Measurements from ENCODE around the gene ODAD4.
A peak's percentile ranks its signal among the peaks of the same experiment; 100 is the strongest.
"Not testable (repeated sequence)": the region's sequence is repeated elsewhere in the genome, so short reads cannot be mapped to it uniquely, and the experiment has no call there.

ODAD4 gene

GRCh38 chr17:41914358-41914766 is 16.1 kb upstream of the ODAD4 start:
- DNase-seq: no peak

DNA sequence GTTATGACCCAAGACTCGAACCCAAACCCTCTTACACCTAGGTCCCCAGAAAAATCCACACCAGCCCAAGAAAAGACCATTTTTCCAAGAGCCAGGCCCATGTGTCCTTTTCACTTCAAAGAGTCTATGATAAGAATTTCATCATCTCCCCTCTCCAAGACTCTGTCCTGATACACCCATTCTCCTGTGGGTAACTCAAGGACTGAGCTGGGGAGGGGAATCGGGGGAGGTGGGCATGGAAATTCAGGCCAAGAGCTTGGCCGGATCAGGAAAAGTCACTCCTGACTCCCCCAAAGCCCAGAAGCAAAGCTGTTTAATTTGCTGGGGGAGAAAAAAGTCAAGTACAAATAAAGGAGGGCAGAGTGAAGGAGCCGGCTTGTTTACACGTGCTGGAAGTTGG is 15.4 kb upstream of the ODAD4 start:
- no peak for DNase-seq

- DNase-seq: no peak
These were observed 14.9 kb upstream of the ODAD4 start for GRCh38 chr17:41915566-41915965.

DNA sequence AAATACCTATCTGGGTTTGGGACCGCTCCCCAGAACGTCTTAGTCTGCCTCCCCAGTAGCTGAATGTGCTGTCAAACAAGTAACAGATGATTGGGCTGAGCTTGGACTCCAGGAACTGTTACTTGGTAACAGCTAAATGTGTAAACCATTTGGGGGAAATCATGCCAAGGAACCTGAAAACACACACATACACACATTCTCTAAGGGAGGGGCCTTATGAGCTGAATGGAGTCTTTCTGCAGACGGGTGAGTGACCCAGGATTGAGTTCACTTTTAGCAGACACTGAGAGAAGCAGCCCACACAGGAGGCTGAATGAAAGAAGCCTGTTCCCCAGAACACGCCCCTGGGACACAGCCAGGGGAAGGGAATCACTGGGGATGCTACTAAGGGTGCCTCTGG is 13.2 kb upstream of the ODAD4 start:
- no peak for DNase-seq

DNA sequence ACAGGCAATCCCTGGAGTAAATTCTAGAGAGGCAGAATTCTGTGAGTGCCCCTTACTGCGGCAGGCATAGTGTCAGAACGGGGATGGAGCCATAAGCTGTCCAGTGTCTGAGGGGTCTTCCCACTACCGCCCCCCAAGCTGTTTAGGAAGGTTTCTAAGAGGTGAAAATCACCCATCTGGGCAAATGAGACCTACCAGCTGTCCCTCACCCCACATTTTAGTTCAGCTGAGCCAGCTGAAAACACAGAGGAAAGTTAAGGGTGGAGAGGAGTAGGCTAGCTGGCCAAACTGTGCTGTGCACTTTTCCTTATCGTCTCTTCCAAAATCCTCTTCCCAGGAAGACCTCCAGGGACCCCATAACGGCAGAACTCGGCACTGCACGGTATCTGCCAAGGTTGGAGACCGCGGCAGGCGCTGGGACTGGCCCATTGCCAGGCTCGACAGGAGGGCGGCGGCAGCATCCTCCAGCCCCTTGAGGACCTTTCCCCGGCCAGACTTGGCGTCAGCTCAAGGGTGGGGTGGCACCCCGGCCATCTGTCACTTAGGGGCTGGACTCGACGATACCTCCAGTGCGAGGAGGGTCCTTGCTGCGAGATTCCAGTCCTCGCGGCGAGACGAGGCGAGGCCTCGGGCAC is 12.6 kb upstream of the ODAD4 start:
- DNase-seq: no peak

GRCh38 chr17:41918314-41919164 is 11.9 kb upstream of the ODAD4 start, which contains the start of gene ACLY:
Gene ACLY (minus strand): TSS chr17:41918951. CDS start chr17:41913873, 5,078 bp downstream.
- peak; percentile 78 for DNase-seq

- no peak for DNase-seq
These were observed 11.1 kb upstream of the ODAD4 start for GRCh38 chr17:41919165-41919817.

- no peak for DNase-seq
These were observed 10.4 kb upstream of the ODAD4 start for GRCh38 chr17:41919840-41920579.

- no peak for DNase-seq
These were observed 9.8 kb upstream of the ODAD4 start for GRCh38 chr17:41920580-41920955.

DNA sequence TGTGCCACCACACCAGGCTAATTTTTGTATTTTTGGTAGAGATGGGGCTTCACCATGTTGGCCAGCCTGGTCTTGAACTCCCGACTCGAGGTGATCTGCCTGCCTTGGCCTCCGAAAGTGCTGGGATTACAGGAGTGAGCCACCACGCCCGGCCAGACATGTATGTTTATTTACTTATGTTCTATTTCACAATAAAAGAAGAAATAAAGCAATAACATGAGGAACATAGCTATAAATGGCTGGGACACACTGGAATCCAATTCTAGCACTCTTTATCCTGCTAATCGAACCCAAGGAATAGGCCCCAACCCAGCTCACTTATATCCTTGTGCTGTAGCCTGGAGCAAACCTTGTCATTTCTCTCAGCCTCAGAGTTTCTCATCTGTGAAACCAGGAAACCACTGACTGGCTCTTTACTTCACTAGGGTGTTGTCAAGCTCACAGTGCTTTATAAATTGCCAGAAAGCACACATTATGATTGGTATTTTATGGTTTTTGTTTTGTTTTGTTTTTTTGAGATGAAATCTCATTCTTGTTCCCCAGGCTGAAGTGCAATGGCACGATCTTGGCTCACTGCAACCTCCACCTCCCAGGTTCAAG is 4.3 kb upstream of the ODAD4 start:
- DNase-seq: no peak

DNA sequence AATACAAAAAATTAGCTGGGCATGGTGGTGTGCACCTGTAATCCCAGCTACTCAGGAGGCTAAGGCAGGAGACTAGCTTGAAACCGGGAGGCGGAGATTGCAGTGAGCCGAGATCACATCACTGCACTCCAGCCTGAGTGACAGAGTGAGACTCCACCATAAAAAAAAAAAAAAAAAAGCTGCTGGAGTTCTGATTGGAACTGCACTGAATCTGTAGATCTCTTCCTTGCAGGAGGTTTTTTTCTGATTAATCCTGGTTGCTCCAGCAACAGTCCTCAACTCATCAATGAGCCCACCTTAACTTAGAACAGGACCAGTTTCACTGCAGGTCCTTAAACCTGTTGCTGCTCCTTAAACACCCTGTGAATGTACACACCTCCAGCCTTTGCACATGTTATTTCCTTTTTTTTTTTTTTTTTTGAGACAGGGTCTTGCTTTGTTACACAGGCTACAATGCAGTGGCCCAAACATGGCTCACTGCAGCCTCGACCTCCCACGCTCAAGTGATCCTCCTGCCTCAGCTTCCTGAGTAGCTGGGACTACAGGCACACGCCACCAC is 1.6 kb upstream of the ODAD4 start:
- no peak for DNase-seq

- DNase-seq: not testable (repeated sequence)
These were observed 378 bp downstream of the ODAD4 start for GRCh38 chr17:41930833-41931156.

DNA sequence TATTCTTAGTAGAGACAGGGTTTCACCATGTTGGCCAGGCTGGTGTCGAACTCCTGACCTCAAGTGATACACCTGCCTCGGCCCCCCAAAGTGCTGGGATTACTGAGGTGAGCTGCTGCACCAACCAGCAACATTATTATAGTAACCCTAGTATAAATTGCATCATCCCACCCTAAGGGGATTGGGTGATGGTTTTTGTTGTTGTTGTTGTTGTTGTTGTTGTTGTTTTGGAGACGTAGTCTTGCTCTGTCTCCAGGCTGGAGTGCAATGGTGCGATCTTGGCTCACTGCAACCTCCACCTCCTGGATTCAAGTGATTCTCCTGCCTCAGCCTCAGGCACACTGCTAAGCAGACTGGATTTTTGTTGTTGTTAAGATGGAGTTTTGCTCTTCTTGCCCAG is 1.3 kb downstream of the ODAD4 start:
- not testable (repeated sequence) for DNase-seq

GRCh38 chr17:41932816-41933389 is 2.5 kb downstream of the ODAD4 start:
- peak; percentile 15 for DNase-seq

DNA sequence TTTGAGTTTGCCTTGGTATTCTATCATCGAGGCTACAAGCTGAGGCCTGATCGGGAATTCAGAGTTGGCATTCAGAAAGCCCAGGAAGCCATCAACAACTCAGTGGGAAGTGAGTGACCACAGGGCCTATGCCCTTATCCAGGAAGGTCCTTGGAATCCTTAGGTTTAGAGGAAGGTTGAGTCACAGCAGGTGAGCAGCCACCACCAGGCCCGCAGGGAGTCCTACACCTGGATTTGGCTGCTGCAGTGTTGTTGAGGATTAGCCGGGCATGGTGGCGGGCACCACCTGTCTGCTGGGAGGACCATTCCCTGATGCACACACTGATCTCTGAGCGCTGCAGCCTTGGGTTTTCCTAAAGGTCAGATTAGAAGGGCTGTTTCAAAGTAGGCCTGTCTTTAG is 5.2 kb downstream of the ODAD4 start:
- no peak for DNase-seq

- DNase-seq: no peak
These were observed 7.8 kb downstream of the ODAD4 start for GRCh38 chr17:41937970-41938954.

DNA sequence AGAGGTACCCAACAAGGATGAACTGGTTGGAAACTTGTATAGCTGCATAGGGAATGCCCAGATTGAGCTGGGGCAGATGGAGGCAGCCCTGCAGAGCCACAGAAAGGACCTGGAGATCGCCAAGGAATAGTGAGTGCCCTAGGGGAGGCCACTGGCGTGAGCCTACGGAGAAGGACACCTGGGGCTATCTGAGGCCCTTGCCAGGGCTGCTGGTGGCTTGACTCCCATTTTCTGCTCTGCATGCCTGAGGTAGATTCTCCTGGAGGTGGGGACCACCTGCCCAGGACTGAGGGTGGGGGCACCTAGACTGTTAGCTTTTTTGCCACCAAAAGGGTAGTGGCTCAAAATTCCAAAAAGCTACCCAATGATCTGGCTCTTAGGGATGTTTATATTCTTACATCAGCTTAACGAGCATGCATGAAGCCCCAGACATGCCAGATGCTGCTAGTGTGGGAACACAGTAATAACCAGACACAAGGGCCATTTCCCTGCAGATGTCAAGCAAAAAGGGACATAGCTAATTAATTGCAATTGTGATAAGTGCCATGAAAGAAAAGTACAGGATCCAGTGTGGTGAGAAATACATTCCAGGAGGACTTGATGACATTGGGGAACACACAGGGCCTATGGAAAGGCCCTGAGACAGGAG is 8.8 kb downstream of the ODAD4 start:
- no peak for DNase-seq

- no peak for DNase-seq
These were observed 9.3 kb downstream of the ODAD4 start for GRCh38 chr17:41939693-41940090.

- no peak for DNase-seq
These were observed 10.8 kb downstream of the ODAD4 start for GRCh38 chr17:41941168-41941567.

DNA sequence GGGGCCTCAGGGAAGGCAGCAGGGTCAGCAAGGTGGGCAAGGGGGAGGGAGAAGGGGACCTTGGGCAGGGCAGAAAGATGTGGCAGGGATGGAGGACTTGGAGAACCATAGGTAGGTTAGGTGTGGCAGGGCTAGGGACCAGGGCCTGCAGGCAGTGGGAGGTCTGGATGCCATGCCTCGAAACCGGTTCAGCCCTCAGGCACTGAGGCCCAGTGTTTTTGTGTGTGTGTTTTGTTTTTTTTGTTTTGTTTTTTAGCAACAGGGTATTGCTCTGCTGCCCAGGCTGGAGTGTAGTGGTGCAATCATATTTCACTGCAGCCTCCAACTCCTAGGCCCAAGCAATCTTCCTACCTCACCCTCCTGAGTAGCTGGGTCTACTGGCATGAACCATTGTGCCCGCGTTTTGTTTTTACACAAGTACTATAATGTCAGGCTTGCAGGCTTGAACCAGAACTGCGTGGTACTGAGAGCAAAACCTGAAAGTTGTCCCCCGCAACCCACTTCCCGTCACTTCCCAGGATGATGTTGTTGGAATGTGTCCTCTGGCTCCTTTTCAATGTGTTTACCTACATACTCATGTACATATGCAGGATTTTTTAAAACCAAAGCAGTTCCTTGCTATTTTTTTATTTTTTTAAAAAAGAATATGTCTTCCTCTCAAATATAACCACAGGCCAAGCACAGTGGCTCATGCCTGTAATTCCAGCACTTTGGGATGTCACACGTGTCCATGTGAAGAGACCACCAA is 12.4 kb downstream of the ODAD4 start:
- DNase-seq: no peak
